GM08714 (cell line): ENCODE results near the gene LIME1.
"Not testable (repeated sequence)": the region's sequence is repeated elsewhere in the genome, so short reads cannot be mapped to it uniquely, and the experiment has no call there.

Experiments
- H3K4me3 ChIP-seq: fragments of 200-500 bp; sonication (Bioruptor generic); 2 replicates; pipeline ENCODE4 v1.5.1; 2014; ENCODE audit warnings: mild to moderate bottlenecking, low read length, inconsistent platforms
- ZNF274 ChIP-seq: IDR thresholded peaks from 2 replicates; pipeline ENCODE4 v1.6.1; 2012; ENCODE audit warnings: mild to moderate bottlenecking, low read depth, low read length

The LIME1 gene

GRCh38 chr20:63708301-63709148, 27.9 kb upstream of the LIME1 start:
- no peak for TF ChIP-seq ZNF274
- H3K4me3 ChIP-seq: peak overlapping the region; percentile 92

GRCh38 chr20:63709149-63709527, 27.3 kb upstream of the LIME1 start:
- TF ChIP-seq ZNF274: no peak
- peak overlapping the region; percentile 92; the same call in 1 of the 2 replicates for H3K4me3 ChIP-seq

GRCh38 chr20:63711085-63711645, 25.3 kb upstream of the LIME1 start:
- no peak overlapping the region for H3K4me3 ChIP-seq
- no peak for TF ChIP-seq ZNF274

GRCh38 chr20:63712191-63712590, 24.3 kb upstream of the LIME1 start:
- TF ChIP-seq ZNF274: no peak
- no peak overlapping the region for H3K4me3 ChIP-seq

- H3K4me3 ChIP-seq: no peak overlapping the region
- TF ChIP-seq ZNF274: no peak
Measured at GRCh38 chr20:63714858-63715257, 21.6 kb upstream of the LIME1 start.

GRCh38 chr20:63718996-63719395, 17.5 kb upstream of the LIME1 start:
- no peak for TF ChIP-seq ZNF274
- no peak overlapping the region for H3K4me3 ChIP-seq

GRCh38 chr20:63722967-63723622, 13.4 kb upstream of the LIME1 start:
- H3K4me3 ChIP-seq: not testable (repeated sequence)

- not testable (repeated sequence) for H3K4me3 ChIP-seq
Measured at GRCh38 chr20:63730189-63730733, 6.2 kb upstream of the LIME1 start.

- no peak overlapping the region; the same call in 1 of the 2 replicates for H3K4me3 ChIP-seq
- TF ChIP-seq ZNF274: no peak
Measured at GRCh38 chr20:63731410-63731809, 5.1 kb upstream of the LIME1 start.

- no peak for TF ChIP-seq ZNF274
- no peak overlapping the region for H3K4me3 ChIP-seq
Measured at GRCh38 chr20:63732118-63733095, 4.1 kb upstream of the LIME1 start.

- TF ChIP-seq ZNF274: no peak
- H3K4me3 ChIP-seq: no peak overlapping the region
Measured at GRCh38 chr20:63733117-63733516, 3.3 kb upstream of the LIME1 start.

- TF ChIP-seq ZNF274: no peak
- H3K4me3 ChIP-seq: no peak overlapping the region
Measured at GRCh38 chr20:63733579-63734081, 2.8 kb upstream of the LIME1 start.

- no peak for TF ChIP-seq ZNF274
- no peak overlapping the region for H3K4me3 ChIP-seq
Measured at GRCh38 chr20:63734111-63734945, 2.1 kb upstream of the LIME1 start.
